CD4-positive, alpha-beta T cell (primary cell): ENCODE data around the gene FOXO1. TPM values are rescaled to one million over a fixed set of nuclear protein-coding genes. Genes with fewer than 3 reads are reported as not detected.

Experiments
- ATAC-seq: fragments of 200-7000 bp; cut with Tn5 transposase; one replicate; pipeline ENCODE4 v1.10.0; 2022; ENCODE audit warnings: mild to moderate bottlenecking; ENCODE audit not compliant: poor library complexity
- CTCF ChIA-PET: fragments of 350-600 bp; sonication (Branson Sonifier 250); formaldehyde crosslinking; loops from one replicate; lab custom pipeline; 2021; ENCODE audit warnings: antibody characterized with exemption, inconsistent platforms; lab: Charles Lee
- POLR2A ChIA-PET: fragments of 350-600 bp; sonication (Branson Sonifier 250); formaldehyde crosslinking; loops from one replicate; lab custom pipeline; 2021; ENCODE audit warnings: antibody characterized with exemption, inconsistent platforms; lab: Charles Lee
- DNase-seq, 14 experiments: peaks; one replicate each; pipeline ENCODE4 v3.0.0-alpha.2; 2013 to 2020; ENCODE audit warnings: mixed read lengths in 2 of 14
- H3K27ac ChIP-seq, 2 donors: one replicate each; pipeline versions ENCODE4 v1.5.1 to v1.7.0; 2013; ENCODE audit warnings: low read length in 2 of 2, low read depth in 1 of 2, mild to moderate bottlenecking in 1 of 2
- H3K27me3 ChIP-seq, 2 experiments: 1 replicate in 1 of 2; 2 replicates in 1 of 2; pipeline versions ENCODE4 v1.6.1 to v1.7.0; 2013; ENCODE audit warnings: low read length in 2 of 2, control low read depth in 1 of 2, mild to moderate bottlenecking in 1 of 2, moderate library complexity in 1 of 2; ENCODE audit not compliant: insufficient read depth in 2 of 2, control insufficient read depth in 1 of 2
- H3K36me3 ChIP-seq: one replicate; pipeline ENCODE4 v1.6.1; 2013; ENCODE audit warnings: low read length, control low read depth; ENCODE audit not compliant: insufficient read depth
- H3K4me1 ChIP-seq: one replicate; pipeline ENCODE4 v1.6.1; 2013; ENCODE audit warnings: low read length, control low read depth; ENCODE audit not compliant: insufficient read depth
- H3K4me3 ChIP-seq: one replicate; pipeline ENCODE4 v1.5.1; 2013; ENCODE audit warnings: mild to moderate bottlenecking, low read length, moderate library complexity
- H3K9me3 ChIP-seq, 2 experiments: 1 replicate in 1 of 2; 2 replicates in 1 of 2; pipeline versions ENCODE4 v1.6.1 to v1.7.0; 2013; ENCODE audit warnings: low read length in 2 of 2, mild to moderate bottlenecking in 2 of 2, control low read depth in 1 of 2, moderate library complexity in 1 of 2; ENCODE audit not compliant: control insufficient read depth in 1 of 2, insufficient read depth in 1 of 2
- H3K27ac Mint-ChIP-seq: one replicate; pipeline ENCODE4 v1.8.0; 2020; ENCODE audit warnings: mixed read lengths
- H3K27me3 Mint-ChIP-seq: one replicate; pipeline ENCODE4 v1.8.0; 2021; ENCODE audit warnings: mixed read lengths
- H3K36me3 Mint-ChIP-seq: one replicate; pipeline ENCODE4 v1.8.0; 2021; ENCODE audit warnings: low read depth, mixed read lengths
- H3K4me1 Mint-ChIP-seq: one replicate; pipeline ENCODE4 v1.8.0; 2021; ENCODE audit warnings: low read depth, mixed read lengths
- H3K4me3 Mint-ChIP-seq: one replicate; pipeline ENCODE4 v1.8.0; 2020; ENCODE audit warnings: mild to moderate bottlenecking, mixed read lengths
- H3K9me3 Mint-ChIP-seq: one replicate; pipeline ENCODE4 v1.8.0; 2020; ENCODE audit warnings: mixed read lengths
- CTCF ChIP-seq: fragments of 200-600 bp; IDR thresholded peaks from one replicate; pipeline ENCODE4 v1.8.0; 2022; ENCODE audit warnings: antibody characterized with exemption, mild to moderate bottlenecking
- intact Hi-C, 2 experiments: fragments of 100-400 bp; cut with DNase I in 1 of 2; cut with micrococcal nuclease in 1 of 2; formaldehyde crosslinking; loops; one replicate each; pipeline versions ENCODE4 v1.15.1 to v1.9.0; 2023 to 2025; cut with DNase I, micrococcal nuclease
- total RNA-seq, 174 experiments: library from RNA in 2 of 174; stranded (reverse) in 2 of 174; gene quantifications; one replicate each; pipeline ENCODE4 v1.2.3 and lab custom pipeline; 2021 to 2026

The FOXO1 gene
- total RNA-seq, 2 experiments from 2014 or later, result 93.1 to 101 TPM

GRCh38 chr13:40697711-40698110 lies 31.3 kb upstream of the FOXO1 start:
- Histone ChIP-seq H3K4me1 (no peaks in the 10 kb centered on the region), H3K36me3 (no peaks in the 10 kb centered on the region), H3K4me3 (no peak overlapping the region), H3K27ac (no peak overlapping the region), H3K27me3 (no peaks in the 10 kb centered on the region), H3K9me3 (no peaks in the 10 kb centered on the region)
- DNase-seq (no peak), ATAC-seq (no peak)
- Mint-ChIP-seq H3K36me3 (no peaks in the 10 kb centered on the region), H3K27ac (no peak overlapping the region), H3K4me3 (no peak overlapping the region), H3K9me3 (no peaks in the 10 kb centered on the region), H3K4me1 (no peaks in the 10 kb centered on the region), H3K27me3 (no peaks in the 10 kb centered on the region)
- intact Hi-C loops, result no loop called here
- POLR2A ChIA-PET, result no interaction called here
- CTCF ChIA-PET, result no interaction called here
- no peak for TF ChIP-seq CTCF

GRCh38 chr13:40694426-40694825 lies 28.0 kb upstream of the FOXO1 start:
- ATAC-seq (no peak), DNase-seq (no peak)
- Mint-ChIP-seq H3K27me3 (no peaks in the 10 kb centered on the region), H3K27ac (no peak overlapping the region), H3K4me3 (no peak overlapping the region), H3K36me3 (no peaks in the 10 kb centered on the region), H3K4me1 (no peaks in the 10 kb centered on the region), H3K9me3 (no peaks in the 10 kb centered on the region)
- intact Hi-C loops, result no loop called here
- ChIA-PET POLR2A (interaction anchor here (0.6 kb wide), 1 partner anchor 74 kb away, joined by 3 read pairs; no protein-coding TSS in a partner anchor), CTCF (interaction anchor here (0.7 kb wide), 1 partner anchor 752 kb away, joined by 3 read pairs; no protein-coding TSS in a partner anchor)
- no peaks in the 10 kb centered on the region for H3K9me3 ChIP-seq
- H3K36me3 ChIP-seq, result no peaks in the 10 kb centered on the region
- H3K4me1 ChIP-seq, result no peaks in the 10 kb centered on the region
- no peaks in the 10 kb centered on the region for H3K27me3 ChIP-seq
- no peak for TF ChIP-seq CTCF
- H3K27ac ChIP-seq, result no peak overlapping the region
- no peak overlapping the region for H3K4me3 ChIP-seq

GRCh38 chr13:40692946-40693345 lies 26.5 kb upstream of the FOXO1 start:
- ATAC-seq, result no peak

More at GRCh38 chr13:40692946-40693345, 26.5 kb upstream of the FOXO1 start:
- Histone ChIP-seq H3K27me3 (no peaks in the 10 kb centered on the region), H3K4me1 (no peaks in the 10 kb centered on the region), H3K4me3 (no peak overlapping the region), H3K36me3 (no peaks in the 10 kb centered on the region), H3K9me3 (no peaks in the 10 kb centered on the region), H3K27ac (no peak overlapping the region)
- Mint-ChIP-seq H3K4me1 (no peaks in the 10 kb centered on the region), H3K27me3 (no peaks in the 10 kb centered on the region), H3K36me3 (no peaks in the 10 kb centered on the region), H3K27ac (no peak overlapping the region), H3K4me3 (no peak overlapping the region), H3K9me3 (no peaks in the 10 kb centered on the region)
- DNase-seq, result no peak
- ChIA-PET CTCF (no interaction called here), POLR2A (no interaction called here)
- intact Hi-C loops, result no loop called here
- TF ChIP-seq CTCF, result no peak
